ENCODE measurements around the gene PEAK3. TPM values are rescaled to one million over a fixed set of nuclear protein-coding genes. Genes with fewer than 3 reads are reported as not detected.

PEAK3 gene
- total and polyA plus RNA-seq, 9 of the 15 experiments (the other 6 are each of a cell fraction or from before 2014, with no cell fraction given) = 0.07 to 0.40 TPM; not detected in 7

GRCh38 chr19:2270423-2271233 lies 11.3 kb downstream of the PEAK3 start (continued):
- TF ChIP-seq ZSCAN32 (CRISPR knock-in tag; IDR thresholded peaks at IDR 0.05) = 0 out of 2 replicates have a peak, but pooled peaks have one; percentile 5
- peak; percentile 83 for TF ChIP-seq PCBP1 (IDR thresholded peaks at IDR 0.05; ENCODE audit: low read depth, low read length, poor library complexity, severe bottlenecking)
- TF ChIP-seq RFX7 (CRISPR knock-in tag; IDR thresholded peaks at IDR 0.05) = no peak
- TF ChIP-seq, protein P1, sequence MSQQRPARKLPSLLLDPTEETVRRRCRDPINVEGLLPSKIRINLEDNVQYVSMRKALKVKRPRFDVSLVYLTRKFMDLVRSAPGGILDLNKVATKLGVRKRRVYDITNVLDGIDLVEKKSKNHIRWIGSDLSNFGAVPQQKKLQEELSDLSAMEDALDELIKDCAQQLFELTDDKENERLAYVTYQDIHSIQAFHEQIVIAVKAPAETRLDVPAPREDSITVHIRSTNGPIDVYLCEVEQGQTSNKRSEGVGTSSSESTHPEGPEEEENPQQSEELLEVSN (IDR thresholded peaks at IDR 0.05; ENCODE audit: borderline replicate concordance in 1 of 2, extremely low read depth in 1 of 2, insufficient read depth in 1 of 2, insufficient read length in 1 of 2, low read depth in 1 of 2, low read length in 1 of 2, poor library complexity in 1 of 2, severe bottlenecking in 1 of 2) = peak in 1 of 2 experiments; percentile 58
- peak; percentile 75 for TF ChIP-seq EP400 (IDR thresholded peaks at IDR 0.05)
- TF ChIP-seq, protein P2, sequence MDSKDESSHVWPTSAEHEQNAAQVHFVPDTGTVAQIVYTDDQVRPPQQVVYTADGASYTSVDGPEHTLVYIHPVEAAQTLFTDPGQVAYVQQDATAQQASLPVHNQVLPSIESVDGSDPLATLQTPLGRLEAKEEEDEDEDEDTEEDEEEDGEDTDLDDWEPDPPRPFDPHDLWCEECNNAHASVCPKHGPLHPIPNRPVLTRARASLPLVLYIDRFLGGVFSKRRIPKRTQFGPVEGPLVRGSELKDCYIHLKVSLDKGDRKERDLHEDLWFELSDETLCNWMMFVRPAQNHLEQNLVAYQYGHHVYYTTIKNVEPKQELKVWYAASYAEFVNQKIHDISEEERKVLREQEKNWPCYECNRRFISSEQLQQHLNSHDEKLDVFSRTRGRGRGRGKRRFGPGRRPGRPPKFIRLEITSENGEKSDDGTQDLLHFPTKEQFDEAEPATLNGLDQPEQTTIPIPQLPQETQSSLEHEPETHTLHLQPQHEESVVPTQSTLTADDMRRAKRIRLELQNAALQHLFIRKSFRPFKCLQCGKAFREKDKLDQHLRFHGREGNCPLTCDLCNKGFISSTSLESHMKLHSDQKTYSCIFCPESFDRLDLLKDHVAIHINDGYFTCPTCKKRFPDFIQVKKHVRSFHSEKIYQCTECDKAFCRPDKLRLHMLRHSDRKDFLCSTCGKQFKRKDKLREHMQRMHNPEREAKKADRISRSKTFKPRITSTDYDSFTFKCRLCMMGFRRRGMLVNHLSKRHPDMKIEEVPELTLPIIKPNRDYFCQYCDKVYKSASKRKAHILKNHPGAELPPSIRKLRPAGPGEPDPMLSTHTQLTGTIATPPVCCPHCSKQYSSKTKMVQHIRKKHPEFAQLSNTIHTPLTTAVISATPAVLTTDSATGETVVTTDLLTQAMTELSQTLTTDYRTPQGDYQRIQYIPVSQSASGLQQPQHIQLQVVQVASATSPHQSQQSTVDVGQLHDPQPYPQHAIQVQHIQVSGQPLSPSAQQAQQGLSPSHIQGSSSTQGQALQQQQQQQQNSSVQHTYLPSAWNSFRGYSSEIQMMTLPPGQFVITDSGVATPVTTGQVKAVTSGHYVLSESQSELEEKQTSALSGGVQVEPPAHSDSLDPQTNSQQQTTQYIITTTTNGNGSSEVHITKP (IDR thresholded peaks at IDR 0.05; ENCODE audit: partially characterized antibody) = peak; percentile 38
- TF ChIP-seq ZFP91 (CRISPR knock-in tag; IDR thresholded peaks at IDR 0.05) = no peak
- no peak; the same call in 1 of the 2 replicates for TF ChIP-seq CREB1 (IDR thresholded peaks at IDR 0.05)
- TF ChIP-seq CREB1 (CRISPR knock-in tag; IDR thresholded peaks at IDR 0.05) = 0 out of 2 replicates have a peak, but pooled peaks have one; percentile 12
- peak; percentile 97 for TF ChIP-seq SPI1 (IDR thresholded peaks at IDR 0.05; ENCODE audit: borderline replicate concordance, low read depth, low read length)
- TF ChIP-seq ZNF12 (CRISPR knock-in tag; IDR thresholded peaks at IDR 0.05) = 0 out of 2 replicates have a peak, but pooled peaks have one; percentile 4
- TF ChIP-seq SRSF9 (IDR thresholded peaks at IDR 0.05; ENCODE audit: borderline replicate concordance, low read depth, low read length) = no peak
- peak; percentile 53 for TF ChIP-seq EGR1 (conservative IDR thresholded peaks at IDR 0.05)
- TF ChIP-seq CREB3 (tag; conservative IDR thresholded peaks at IDR 0.05; ENCODE audit: low read depth) = no peak
- no peak for TF ChIP-seq POLR3G (IDR thresholded peaks at IDR 0.05; ENCODE audit: extremely low read depth, insufficient read length, insufficient replicate concordance)
- TF ChIP-seq, protein P3, sequence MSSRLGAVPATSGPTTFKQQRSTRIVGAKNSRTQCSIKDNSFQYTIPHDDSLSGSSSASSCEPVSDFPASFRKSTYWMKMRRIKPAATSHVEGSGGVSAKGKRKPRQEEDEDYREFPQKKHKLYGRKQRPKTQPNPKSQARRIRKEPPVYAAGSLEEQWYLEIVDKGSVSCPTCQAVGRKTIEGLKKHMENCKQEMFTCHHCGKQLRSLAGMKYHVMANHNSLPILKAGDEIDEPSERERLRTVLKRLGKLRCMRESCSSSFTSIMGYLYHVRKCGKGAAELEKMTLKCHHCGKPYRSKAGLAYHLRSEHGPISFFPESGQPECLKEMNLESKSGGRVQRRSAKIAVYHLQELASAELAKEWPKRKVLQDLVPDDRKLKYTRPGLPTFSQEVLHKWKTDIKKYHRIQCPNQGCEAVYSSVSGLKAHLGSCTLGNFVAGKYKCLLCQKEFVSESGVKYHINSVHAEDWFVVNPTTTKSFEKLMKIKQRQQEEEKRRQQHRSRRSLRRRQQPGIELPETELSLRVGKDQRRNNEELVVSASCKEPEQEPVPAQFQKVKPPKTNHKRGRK (tag; IDR thresholded peaks at IDR 0.05) = no peak
- no peak for TF ChIP-seq GABPB1 (CRISPR knock-in tag; IDR thresholded peaks at IDR 0.05)
